Brain microvascular endothelial cell (primary cell): Measurements from ENCODE around the gene SNAPC5.

Experiments
- DNase-seq: peaks from one replicate; pipeline ENCODE4 v3.0.0-alpha.2; 2020
- H3K27ac ChIP-seq: fragments of 250-450 bp; sonication (Bioruptor Pico); 2 replicates; pipeline ENCODE4 v1.5.1; 2020; ENCODE audit warnings: mild to moderate bottlenecking, moderate library complexity
- H3K27me3 ChIP-seq: fragments of 250-450 bp; sonication (Bioruptor Pico); replicated peaks from 2 replicates; pipeline ENCODE4 v1.5.1; 2020; ENCODE audit warnings: mild to moderate bottlenecking
- H3K36me3 ChIP-seq: fragments of 250-450 bp; sonication (Bioruptor Pico); replicated peaks from 2 replicates; pipeline ENCODE4 v1.5.1; 2020; ENCODE audit warnings: mild to moderate bottlenecking
- H3K4me3 ChIP-seq: 2 replicates; pipeline ENCODE4 v1.5.1; 2011; ENCODE audit warnings: low read depth, mild to moderate bottlenecking, control low read depth, low read length, moderate library complexity
- in situ Hi-C: cut with HindIII; loops from 2 replicates; pipeline ENCODE4 v1.10.0; 2017; ENCODE audit warnings: low sequenced_read_pairs, low pct_ligation_motif_present
- TF ChIP-seq, protein P1 (sequence below): IDR thresholded peaks from 2 replicates; pipeline ENCODE4 v1.5.1; 2011; ENCODE audit warnings: low read depth, mild to moderate bottlenecking, moderate library complexity, low read length, control low read depth, inconsistent platforms; ENCODE audit errors: missing control alignments

Gene SNAPC5

DNA sequence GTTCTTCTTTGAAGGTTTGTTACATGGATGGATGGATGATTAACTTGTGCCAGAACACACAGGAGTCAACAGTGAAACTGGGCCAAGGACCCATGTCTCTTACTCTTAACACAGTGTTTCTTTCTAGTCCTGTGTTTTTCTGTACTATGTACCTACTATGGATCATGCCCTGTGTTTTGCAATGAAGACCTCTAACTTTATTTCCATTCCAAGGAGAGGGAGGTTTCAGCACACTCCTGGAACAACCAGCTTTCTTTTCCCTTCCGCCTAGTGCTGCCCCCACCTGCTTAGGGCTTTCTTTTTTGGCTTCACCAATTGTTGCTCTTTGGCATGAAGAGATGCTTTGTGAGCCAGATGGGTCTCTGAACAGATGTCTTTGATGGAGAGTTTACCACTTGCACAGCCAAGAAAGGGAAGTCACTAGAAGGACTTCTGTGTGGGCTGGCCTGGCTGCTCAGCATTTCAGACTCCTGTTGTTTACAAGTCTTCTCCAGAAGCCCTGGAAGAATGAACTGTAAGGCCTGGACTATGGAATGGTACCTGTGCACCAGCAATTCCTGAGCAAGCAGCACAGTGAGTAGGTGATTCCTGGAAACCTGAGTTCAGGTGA lies 44.5 kb downstream of the SNAPC5 start:
- Histone ChIP-seq H3K27ac (no peak overlapping the region), H3K36me3 (peaks cover 13% of the 10 kb centered on the region), H3K4me3 (no peak overlapping the region), H3K27me3 (no peaks in the 10 kb centered on the region)
- in situ Hi-C loops = no loop called here
- TF ChIP-seq, protein P1, sequence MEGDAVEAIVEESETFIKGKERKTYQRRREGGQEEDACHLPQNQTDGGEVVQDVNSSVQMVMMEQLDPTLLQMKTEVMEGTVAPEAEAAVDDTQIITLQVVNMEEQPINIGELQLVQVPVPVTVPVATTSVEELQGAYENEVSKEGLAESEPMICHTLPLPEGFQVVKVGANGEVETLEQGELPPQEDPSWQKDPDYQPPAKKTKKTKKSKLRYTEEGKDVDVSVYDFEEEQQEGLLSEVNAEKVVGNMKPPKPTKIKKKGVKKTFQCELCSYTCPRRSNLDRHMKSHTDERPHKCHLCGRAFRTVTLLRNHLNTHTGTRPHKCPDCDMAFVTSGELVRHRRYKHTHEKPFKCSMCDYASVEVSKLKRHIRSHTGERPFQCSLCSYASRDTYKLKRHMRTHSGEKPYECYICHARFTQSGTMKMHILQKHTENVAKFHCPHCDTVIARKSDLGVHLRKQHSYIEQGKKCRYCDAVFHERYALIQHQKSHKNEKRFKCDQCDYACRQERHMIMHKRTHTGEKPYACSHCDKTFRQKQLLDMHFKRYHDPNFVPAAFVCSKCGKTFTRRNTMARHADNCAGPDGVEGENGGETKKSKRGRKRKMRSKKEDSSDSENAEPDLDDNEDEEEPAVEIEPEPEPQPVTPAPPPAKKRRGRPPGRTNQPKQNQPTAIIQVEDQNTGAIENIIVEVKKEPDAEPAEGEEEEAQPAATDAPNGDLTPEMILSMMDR = no peak
- no peak for DNase-seq

DNA sequence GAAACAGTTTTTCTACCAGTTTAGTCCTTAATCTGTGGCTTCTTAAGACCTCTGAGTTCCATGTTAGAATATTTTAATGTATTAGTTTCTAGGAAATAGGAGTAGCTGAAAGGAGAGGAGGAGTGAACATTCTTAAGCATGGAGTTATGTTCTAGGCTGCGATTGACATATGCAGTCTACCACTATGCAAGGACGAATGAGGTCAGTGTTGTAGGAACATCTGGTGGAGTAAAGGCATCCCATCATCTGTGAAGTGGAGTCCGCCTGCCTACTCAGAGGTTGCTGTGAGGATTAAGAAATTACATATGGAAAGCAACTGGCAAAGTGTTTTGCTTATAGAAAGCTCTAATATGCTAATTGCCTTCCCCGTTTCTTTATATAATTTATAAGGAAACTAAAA lies 45.1 kb downstream of the SNAPC5 start:
- Histone ChIP-seq H3K27me3 (no peaks in the 10 kb centered on the region), H3K4me3 (no peak overlapping the region), H3K36me3 (peaks cover 13% of the 10 kb centered on the region), H3K27ac (no peak overlapping the region)
- in situ Hi-C loops = no loop called here
- TF ChIP-seq, protein P1 = no peak
- DNase-seq = no peak
